ENCODE data around the gene ZFPM1.

DNA sequence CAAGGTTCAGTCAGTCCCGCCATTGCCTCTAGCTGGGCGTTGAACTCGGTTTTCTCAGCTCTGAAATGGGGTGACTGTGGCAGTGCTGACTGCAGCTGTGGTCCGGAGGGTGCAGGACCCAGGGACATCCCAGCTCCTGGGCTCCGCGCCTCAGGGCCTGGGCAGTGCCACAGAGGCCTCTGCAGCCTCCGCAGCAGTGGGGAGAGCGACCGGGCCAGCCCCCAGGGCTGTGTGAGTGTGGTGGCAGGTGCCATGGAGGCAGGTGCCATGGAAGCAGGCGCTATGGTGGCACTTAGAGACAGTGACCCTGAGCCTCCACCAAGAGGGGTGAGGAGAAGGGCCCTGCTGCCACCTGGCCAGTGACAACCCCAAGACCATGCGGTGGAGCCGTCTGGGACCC, 39.4 kb upstream of the ZFPM1 start:
- no peak for TF ChIP-seq POLR2A (IDR thresholded peaks at IDR 0.05; ENCODE audit: borderline replicate concordance, extremely low read depth, insufficient read depth, insufficient read length)
- TF ChIP-seq, protein P1, sequence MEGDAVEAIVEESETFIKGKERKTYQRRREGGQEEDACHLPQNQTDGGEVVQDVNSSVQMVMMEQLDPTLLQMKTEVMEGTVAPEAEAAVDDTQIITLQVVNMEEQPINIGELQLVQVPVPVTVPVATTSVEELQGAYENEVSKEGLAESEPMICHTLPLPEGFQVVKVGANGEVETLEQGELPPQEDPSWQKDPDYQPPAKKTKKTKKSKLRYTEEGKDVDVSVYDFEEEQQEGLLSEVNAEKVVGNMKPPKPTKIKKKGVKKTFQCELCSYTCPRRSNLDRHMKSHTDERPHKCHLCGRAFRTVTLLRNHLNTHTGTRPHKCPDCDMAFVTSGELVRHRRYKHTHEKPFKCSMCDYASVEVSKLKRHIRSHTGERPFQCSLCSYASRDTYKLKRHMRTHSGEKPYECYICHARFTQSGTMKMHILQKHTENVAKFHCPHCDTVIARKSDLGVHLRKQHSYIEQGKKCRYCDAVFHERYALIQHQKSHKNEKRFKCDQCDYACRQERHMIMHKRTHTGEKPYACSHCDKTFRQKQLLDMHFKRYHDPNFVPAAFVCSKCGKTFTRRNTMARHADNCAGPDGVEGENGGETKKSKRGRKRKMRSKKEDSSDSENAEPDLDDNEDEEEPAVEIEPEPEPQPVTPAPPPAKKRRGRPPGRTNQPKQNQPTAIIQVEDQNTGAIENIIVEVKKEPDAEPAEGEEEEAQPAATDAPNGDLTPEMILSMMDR (IDR thresholded peaks at IDR 0.05 in 2 of 3, conservative IDR thresholded peaks at IDR 0.05 in 1 of 3; ENCODE audit: borderline replicate concordance in 1 of 3, insufficient read depth in 1 of 3, low read depth in 2 of 3, low read length in 2 of 3) = no peak
- TF ChIP-seq POLR2AphosphoS5 (IDR thresholded peaks at IDR 0.05; ENCODE audit: low read depth, low read length) = no peak
- no peak for TF ChIP-seq EGR1 (IDR thresholded peaks at IDR 0.05; ENCODE audit: low read depth)
- no peak for TF ChIP-seq SIN3A (IDR thresholded peaks at IDR 0.05; ENCODE audit: low read depth)
- TF ChIP-seq EZH2 (IDR thresholded peaks at IDR 0.05) = no peak
- TF ChIP-seq ZFX (IDR thresholded peaks at IDR 0.05) = no peak
- TF ChIP-seq RAD21 (IDR thresholded peaks at IDR 0.05; ENCODE audit: low read depth) = no peak

All from HCT116 (cell line).